Common myeloid progenitor, CD34-positive (primary cell): ENCODE results near the gene SMC1B.
A peak's percentile ranks its signal among the peaks of the same experiment; 100 is the strongest.
"Not testable (repeated sequence)": the region's sequence is repeated elsewhere in the genome, so short reads cannot be mapped to it uniquely, and the experiment has no call there.

ENCODE experiments used
- CTCF ChIA-PET: fragments of 350-600 bp; sonication (Branson Sonifier 250); formaldehyde crosslinking; loops from one replicate; lab custom pipeline; 2021; ENCODE audit warnings: antibody characterized with exemption; lab: Charles Lee
- POLR2A ChIA-PET: fragments of 350-600 bp; sonication (Branson Sonifier 250); formaldehyde crosslinking; loops from one replicate; lab custom pipeline; 2021; ENCODE audit warnings: antibody characterized with exemption; lab: Charles Lee
- DNase-seq, 3 donors: peaks; one replicate each; pipeline versions ENCODE4 v3.0.0 to v3.0.0-alpha.2; 2013
- H3K27ac ChIP-seq, 2 experiments: 1 replicate in 1 of 2; 2 replicates in 1 of 2; pipeline ENCODE4 v1.7.0; 2013; ENCODE audit warnings: inconsistent platforms in 2 of 2, low read length in 2 of 2, mild to moderate bottlenecking in 2 of 2, low read depth in 1 of 2, moderate library complexity in 1 of 2; ENCODE audit not compliant: severe bottlenecking in 2 of 2, insufficient read depth in 1 of 2, poor library complexity in 1 of 2
- H3K27me3 ChIP-seq, 5 experiments: replicated peaks in 2 of 5; 1 replicate in 3 of 5; 2 replicates in 2 of 5; pipeline versions ENCODE4 v1.6.1 to v1.7.0; 2013; ENCODE audit warnings: low read length in 4 of 5, mild to moderate bottlenecking in 2 of 5, moderate library complexity in 2 of 5, inconsistent platforms in 1 of 5; ENCODE audit not compliant: insufficient read depth in 5 of 5, control insufficient read depth in 4 of 5
- H3K36me3 ChIP-seq, 4 experiments: 1 replicate in 2 of 4; 2 replicates in 2 of 4; pipeline versions ENCODE4 v1.6.1 to v1.7.0; 2013; ENCODE audit warnings: low read length in 3 of 4, control low read depth in 1 of 4, mild to moderate bottlenecking in 1 of 4; ENCODE audit not compliant: control insufficient read depth in 4 of 4, insufficient read depth in 4 of 4
- H3K4me1 ChIP-seq, 4 experiments: 1 replicate in 3 of 4; 2 replicates in 1 of 4; pipeline versions ENCODE4 v1.6.1 to v1.7.1; 2013; ENCODE audit warnings: low read length in 3 of 4, mild to moderate bottlenecking in 3 of 4, control low read depth in 1 of 4, inconsistent platforms in 1 of 4, moderate library complexity in 1 of 4; ENCODE audit not compliant: control insufficient read depth in 4 of 4, insufficient read depth in 4 of 4; ENCODE audit errors: control extremely low read depth in 1 of 4
- H3K4me3 ChIP-seq, 7 experiments: 1 replicate in 4 of 7; 2 replicates in 3 of 7; pipeline versions ENCODE4 v1.5.1 to v1.7.0; 2013; ENCODE audit warnings: mild to moderate bottlenecking in 7 of 7, low read length in 6 of 7, moderate library complexity in 6 of 7, inconsistent platforms in 2 of 7, low read depth in 2 of 7, control low read depth in 1 of 7; ENCODE audit not compliant: insufficient read depth in 4 of 7, control insufficient read depth in 1 of 7; ENCODE audit errors: extremely low read depth in 1 of 7
- H3K9me3 ChIP-seq, 5 experiments: 1 replicate in 4 of 5; 2 replicates in 1 of 5; pipeline versions ENCODE4 v1.6.1 to v1.7.1; 2013; ENCODE audit warnings: low read length in 4 of 5, mild to moderate bottlenecking in 2 of 5, inconsistent platforms in 1 of 5, low read depth in 1 of 5, moderate library complexity in 1 of 5; ENCODE audit not compliant: control insufficient read depth in 4 of 5, insufficient read depth in 2 of 5; ENCODE audit errors: control extremely low read depth in 1 of 5
- WGBS: methylation state at CpG from one replicate; pipeline ENCODE4 v1.1.5; 2013; ENCODE audit not compliant: insufficient coverage; 5-methylcytosine and 5-hydroxymethylcytosine counted together

The SMC1B gene

DNA sequence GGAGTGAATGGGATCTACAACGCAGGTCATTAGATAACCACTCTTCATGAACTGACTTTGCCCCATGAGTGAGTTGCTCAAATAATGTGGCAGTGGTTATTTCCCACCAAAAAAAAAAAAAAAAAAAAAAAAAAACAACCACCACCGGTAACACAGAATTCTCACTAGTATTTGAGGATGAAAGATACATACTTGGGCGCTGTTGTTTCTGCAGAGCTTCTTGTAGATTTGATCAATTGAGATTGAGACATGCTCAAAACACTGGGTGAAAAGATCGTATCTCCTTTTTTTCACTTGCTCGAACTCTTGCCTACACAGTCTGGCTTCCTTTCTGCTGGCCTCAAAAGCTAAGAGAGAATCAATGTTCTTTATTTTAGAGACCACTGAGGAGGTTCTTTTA lies 59.6 kb downstream of the SMC1B start:
- ChIA-PET CTCF (interaction anchor here (1.4 kb wide), 1 partner anchor 16 kb away, joined by 3 read pairs; no protein-coding TSS in a partner anchor), POLR2A (no interaction called here)
- no peaks in the 10 kb centered on the region for H3K36me3 ChIP-seq
- no peaks in the 10 kb centered on the region for H3K9me3 ChIP-seq
- 100% methylated on average over 1 of the region's 5 CpGs for WGBS
- H3K4me3 ChIP-seq, result no peak overlapping the region
- no peaks in the 10 kb centered on the region for H3K27me3 ChIP-seq
- H3K4me1 ChIP-seq, result peaks cover 0 to 12% (median 5%) of the 10 kb centered on the region in 4 experiments
- H3K27ac ChIP-seq, result no peak overlapping the region
- DNase-seq, result no peak

DNA sequence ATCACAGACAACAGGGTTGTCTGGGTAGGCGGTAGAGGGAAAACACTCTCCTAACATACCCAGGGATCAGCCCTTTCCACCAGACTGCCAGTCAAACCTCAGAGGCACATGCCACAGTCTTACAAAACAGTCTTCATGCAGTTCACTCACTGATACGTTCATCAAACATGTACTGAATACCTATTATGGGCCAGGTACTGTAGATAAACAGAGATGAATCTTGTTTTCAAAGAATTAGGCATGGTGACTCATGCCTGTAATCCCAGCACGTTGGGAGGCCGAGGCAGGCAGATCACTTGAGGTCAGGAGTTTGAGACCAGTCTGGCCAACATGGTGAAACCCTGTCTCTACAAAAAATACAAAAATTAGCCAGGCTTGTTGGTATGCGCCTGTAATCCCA lies 60.6 kb downstream of the SMC1B start:
- H3K9me3 ChIP-seq, POLR2A ChIA-PET, H3K4me3 ChIP-seq, H3K27ac ChIP-seq, H3K27me3 ChIP-seq, H3K36me3 ChIP-seq, DNase-seq: not testable (repeated sequence)
- WGBS, result 100% methylated on average over 1 of the region's 5 CpGs
- H3K4me1 ChIP-seq, result peaks cover 0 to 12% (median 5%) of the 10 kb centered on the region in 4 experiments
- CTCF ChIA-PET, result interaction anchor here (1.4 kb wide), 1 partner anchor 17 kb away, joined by 3 read pairs; no protein-coding TSS in a partner anchor

DNA sequence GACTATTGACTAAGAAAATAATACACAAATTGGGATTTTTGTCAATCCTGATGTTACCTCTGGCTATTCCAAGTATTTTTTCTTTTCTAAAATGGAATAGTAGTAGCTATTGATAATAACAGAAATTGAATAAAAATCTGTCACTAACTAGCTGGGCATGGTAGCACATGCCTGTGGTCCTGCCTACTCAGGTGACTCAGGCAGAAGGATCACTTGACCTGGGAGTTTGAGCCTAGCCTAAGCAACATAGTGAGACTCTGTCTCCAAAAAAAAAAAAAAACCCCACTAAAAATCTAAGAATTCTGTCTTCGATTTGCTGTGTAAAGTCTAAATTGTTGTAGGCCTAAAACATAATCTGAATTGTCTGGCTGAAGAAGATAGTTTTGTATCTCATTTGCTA lies 61.4 kb downstream of the SMC1B start:
- Histone ChIP-seq H3K27me3 (no peaks in the 10 kb centered on the region), H3K9me3 (no peaks in the 10 kb centered on the region), H3K27ac (no peak overlapping the region), H3K4me3 (no peak overlapping the region), H3K4me1 (peaks cover 0 to 8% (median 3%) of the 10 kb centered on the region in 4 experiments), H3K36me3 (no peaks in the 10 kb centered on the region)
- no peak for DNase-seq
- ChIA-PET POLR2A (no interaction called here), CTCF (interaction anchor here (1.3 kb wide), 1 partner anchor 11 kb away, joined by 3 read pairs; no protein-coding TSS in a partner anchor)
- no CpG with 5 or more reads among the region's 1 CpG for WGBS

DNA sequence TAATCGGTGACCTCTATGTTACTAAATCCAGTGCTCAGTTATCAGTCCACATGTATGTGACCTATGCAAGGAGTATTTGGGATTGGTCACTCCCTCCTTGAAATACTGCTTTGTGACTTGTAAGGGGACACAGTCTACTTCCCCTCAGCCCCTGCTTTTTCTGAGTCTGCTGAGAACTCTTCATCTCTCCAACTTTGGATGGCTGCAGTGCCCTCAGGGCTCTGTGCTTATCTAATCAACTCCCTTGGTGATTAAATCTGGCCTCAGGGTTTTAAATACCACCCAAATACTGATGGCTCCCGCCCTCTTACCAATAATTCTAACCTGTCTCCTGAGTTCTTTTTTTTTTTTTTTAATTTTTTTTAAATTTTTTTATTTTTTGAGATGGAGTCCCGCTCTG lies 63.5 kb downstream of the SMC1B start:
- CTCF ChIA-PET, result no interaction called here
- 100% methylated on average over 1 of the region's 3 CpGs for WGBS

DNA sequence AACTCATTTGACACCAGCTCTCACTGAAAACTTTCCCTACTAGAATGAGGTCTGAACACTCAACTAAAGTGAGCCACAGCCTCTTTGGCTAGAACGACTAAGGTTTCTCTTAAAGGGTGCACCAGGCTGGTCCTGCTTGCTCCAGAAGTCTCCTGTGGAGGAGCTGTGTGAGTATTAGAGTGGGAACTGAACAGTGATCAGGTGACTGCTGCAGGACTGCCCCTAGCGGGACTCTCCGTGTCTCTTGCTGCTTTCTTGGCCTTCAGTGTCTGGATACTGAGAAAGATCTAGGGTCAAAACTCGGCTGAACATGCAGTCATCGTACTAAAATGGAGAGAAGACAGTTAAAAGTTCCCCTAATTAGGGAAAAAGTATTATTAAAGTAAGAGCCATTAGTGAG lies 69.1 kb downstream of the SMC1B start:
- H3K27ac ChIP-seq, result no peak overlapping the region
- ChIA-PET CTCF (interaction anchor here (0.9 to 1.5 kb wide), 5 partner anchors 10 to 89 kb away, joined by 3 to 6 read pairs (median 5); no protein-coding TSS in a partner anchor), POLR2A (no interaction called here)
- peaks cover 3 to 22% (median 12%) of the 10 kb centered on the region in 4 experiments for H3K36me3 ChIP-seq
- H3K4me1 ChIP-seq, result peaks cover 0 to 14% (median 3%) of the 10 kb centered on the region in 4 experiments
- DNase-seq, result peak; percentile 32 to 61 (median 45)
- no peaks in the 10 kb centered on the region for H3K27me3 ChIP-seq
- H3K4me3 ChIP-seq, result no peak overlapping the region
- no peaks in the 10 kb centered on the region for H3K9me3 ChIP-seq
- WGBS, result 44% methylated on average over 4 of the region's 5 CpGs

More for the DNA sequence above, 63.5 kb downstream of the SMC1B start:
- peaks cover 0 to 3% (median under 1%) of the 10 kb centered on the region in 4 experiments for H3K36me3 ChIP-seq
- no peak overlapping the region for H3K4me3 ChIP-seq
- POLR2A ChIA-PET, result no interaction called here
- no peaks in the 10 kb centered on the region for H3K27me3 ChIP-seq
- H3K4me1 ChIP-seq, result no peaks in the 10 kb centered on the region
- no peaks in the 10 kb centered on the region for H3K9me3 ChIP-seq
- no peak overlapping the region for H3K27ac ChIP-seq
- DNase-seq, result no peak

DNA sequence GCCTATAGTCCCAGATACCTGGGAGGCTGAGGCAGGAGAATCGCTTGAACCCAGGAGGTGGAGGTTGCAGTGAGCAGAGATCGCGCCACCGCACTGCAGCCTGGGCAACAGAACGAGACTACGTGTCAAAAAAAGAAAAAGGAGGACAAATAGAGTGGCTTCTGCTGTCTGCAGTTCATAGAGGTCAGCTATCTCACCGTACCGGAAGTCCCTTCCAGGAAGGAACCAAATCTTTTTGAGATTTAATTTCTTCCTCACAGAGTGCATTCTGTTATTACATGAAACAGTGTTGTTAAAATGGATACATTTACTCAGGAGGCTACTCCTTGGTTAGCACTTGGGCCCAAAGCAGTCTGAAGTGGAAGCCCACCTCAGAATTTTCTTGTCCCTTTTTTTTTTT lies 70.3 kb downstream of the SMC1B start:
- DNase-seq, result no peak
- CTCF ChIA-PET, result interaction anchor here (0.9 to 1.5 kb wide), 4 partner anchors 9 to 77 kb away, joined by 3 to 6 read pairs (median 5); no protein-coding TSS in a partner anchor

DNA sequence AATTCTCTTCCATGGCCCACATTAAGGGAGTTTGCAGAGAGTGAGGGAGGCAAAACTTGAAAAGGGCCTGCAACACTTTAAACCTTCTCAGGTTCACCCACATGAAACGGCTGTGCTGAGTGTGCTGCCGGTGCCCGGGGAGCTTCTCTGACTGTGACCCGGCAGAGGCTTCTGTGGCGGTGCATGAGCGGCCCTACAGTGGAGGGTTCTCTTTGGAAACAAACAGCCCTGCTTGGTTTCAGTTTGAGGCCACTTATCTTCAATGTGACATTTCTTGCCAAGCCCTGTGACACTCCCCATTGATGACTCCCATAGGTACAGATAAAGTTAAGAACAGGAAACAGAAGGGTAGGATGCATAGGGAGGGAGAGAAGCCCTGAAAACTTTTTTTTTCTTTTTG lies 71.9 kb downstream of the SMC1B start:
- 23% methylated on average over 6 of the region's 6 CpGs for WGBS
- CTCF ChIA-PET, result interaction anchor here (1.0 to 1.6 kb wide), 5 partner anchors 8 to 93 kb away, joined by 3 to 4 read pairs (median 3); no protein-coding TSS in a partner anchor
- peak; percentile 32 to 79 (median 40) for DNase-seq
- Histone ChIP-seq H3K4me1 (peaks cover 2 to 27% (median 13%) of the 10 kb centered on the region in 4 experiments), H3K4me3 (no peak overlapping the region), H3K27ac (peak overlapping the region; percentile 37 to 59), H3K27me3 (no peaks in the 10 kb centered on the region), H3K9me3 (no peaks in the 10 kb centered on the region), H3K36me3 (peaks cover 3 to 25% (median 13%) of the 10 kb centered on the region in 4 experiments)
- POLR2A ChIA-PET, result no interaction called here

More for the DNA sequence above, 70.3 kb downstream of the SMC1B start:
- H3K27me3 ChIP-seq, result no peaks in the 10 kb centered on the region
- H3K27ac ChIP-seq, result no peak overlapping the region
- POLR2A ChIA-PET, result no interaction called here
- no peaks in the 10 kb centered on the region for H3K9me3 ChIP-seq
- peaks cover 3 to 22% (median 13%) of the 10 kb centered on the region in 4 experiments for H3K36me3 ChIP-seq
- peaks cover 0 to 14% (median 3%) of the 10 kb centered on the region in 4 experiments for H3K4me1 ChIP-seq
- 92% methylated on average over 6 of the region's 8 CpGs for WGBS
- no peak overlapping the region for H3K4me3 ChIP-seq
